Colonic mucosa (tissue), 4 donors: ENCODE data around the gene FALEC. TPM values are rescaled to one million over a fixed set of nuclear protein-coding genes. Genes with fewer than 3 reads are reported as not detected.

Experiments used
- DNase-seq: peaks from one replicate; pipeline ENCODE4 v3.0.0-alpha.2; 2020
- H3K27ac ChIP-seq: fragments of 200-600 bp; one replicate; pipeline ENCODE4 v1.8.0; 2021
- H3K27me3 ChIP-seq: fragments of 200-600 bp; one replicate; pipeline ENCODE4 v1.8.0; 2021
- H3K36me3 ChIP-seq: fragments of 200-600 bp; one replicate; pipeline ENCODE4 v1.8.0; 2021
- H3K4me1 ChIP-seq: fragments of 200-600 bp; one replicate; pipeline ENCODE4 v1.8.0; 2021; ENCODE audit warnings: mild to moderate bottlenecking
- H3K4me3 ChIP-seq: fragments of 200-600 bp; one replicate; pipeline ENCODE4 v1.8.0; 2021
- H3K9ac ChIP-seq, 2 donors: one replicate each; pipeline ENCODE4 v1.7.0; 2013; ENCODE audit warnings: control low read depth in 2 of 2, low read depth in 2 of 2, low read length in 2 of 2
- H3K9me3 ChIP-seq: fragments of 200-600 bp; one replicate; pipeline ENCODE4 v1.8.0; 2021
- CTCF ChIP-seq: fragments of 200-600 bp; IDR thresholded peaks from one replicate; pipeline ENCODE4 v1.8.0; 2022; ENCODE audit warnings: antibody characterized with exemption, mild to moderate bottlenecking
- intact Hi-C: fragments of 100-400 bp; cut with DNase I; formaldehyde crosslinking; loops from one replicate; pipeline ENCODE4 v1.14.1; 2022
- total RNA-seq, 2 donors: library from RNA; stranded (reverse); fragmentation: NEBNext Ultra II Directional in 1 of 2; extraction: Animal tissue kit (Norgen Biotek cat#: 25700) in 1 of 2; gene quantifications; one replicate each; pipeline ENCODE4 v1.2.1, GENCODE V29; 2021
- donor health status: healthy.
- donor health status: DM: no; HTN: no; CAD: no.
- donor health status: DM: no; HTN: no; CAD: no.

Gene FALEC
- total RNA-seq, 2 donors from 2014 or later = not detected

GRCh38 chr1:150576794-150577556, 61.4 kb downstream of the FALEC start:
- peaks cover 3% of the 10 kb centered on the region for H3K4me1 ChIP-seq
- peak overlapping the region; percentile 87 for H3K4me3 ChIP-seq
- H3K9ac ChIP-seq = peak overlapping the region; percentile 64 to 99
- no peaks in the 10 kb centered on the region for H3K27me3 ChIP-seq
- H3K36me3 ChIP-seq = peaks cover 11% of the 10 kb centered on the region
- intact Hi-C loops = loop anchor here (5.0 kb wide), 1 partner anchor 45 kb away; no protein-coding TSS in a partner anchor
- TF ChIP-seq CTCF = no peak
- no peaks in the 10 kb centered on the region for H3K9me3 ChIP-seq
- H3K27ac ChIP-seq = peak overlapping the region; percentile 98
- DNase-seq = no peak

- Histone ChIP-seq H3K4me1 (peaks cover 3% of the 10 kb centered on the region), H3K27ac (peak overlapping the region; percentile 98), H3K9ac (peak overlapping the region; percentile 99 to 100), H3K36me3 (peaks cover 9% of the 10 kb centered on the region), H3K27me3 (no peaks in the 10 kb centered on the region), H3K9me3 (no peaks in the 10 kb centered on the region), H3K4me3 (peak overlapping the region; percentile 87)
- no peak for TF ChIP-seq CTCF
- intact Hi-C loops = loop anchor here (5.0 kb wide), 1 partner anchor 45 kb away; no protein-coding TSS in a partner anchor
- no peak for DNase-seq
These were observed 62.2 kb downstream of the FALEC start for GRCh38 chr1:150577557-150578271.

- Histone ChIP-seq H3K27ac (peak overlapping the region; percentile 98), H3K36me3 (peaks cover 6% of the 10 kb centered on the region), H3K9me3 (no peaks in the 10 kb centered on the region), H3K4me1 (peaks cover 3% of the 10 kb centered on the region), H3K4me3 (peak overlapping the region; percentile 87), H3K9ac (peak overlapping the region; percentile 99 to 100), H3K27me3 (no peaks in the 10 kb centered on the region)
- no peak for TF ChIP-seq CTCF
- peak; percentile 72 for DNase-seq
- intact Hi-C loops = loop anchor here (5.0 kb wide), 1 partner anchor 44 kb away; no protein-coding TSS in a partner anchor
These were observed 62.9 kb downstream of the FALEC start for GRCh38 chr1:150578272-150579109.

- intact Hi-C loops = loop anchor here (5.0 kb wide), 1 partner anchor 43 kb away; no protein-coding TSS in a partner anchor
- Histone ChIP-seq H3K4me1 (no peaks in the 10 kb centered on the region), H3K27me3 (no peaks in the 10 kb centered on the region), H3K4me3 (peak within 1 kb of the TSS; percentile 87), H3K36me3 (no peaks in the 10 kb centered on the region), H3K9ac (peak within 1 kb of the TSS; percentile 99 to 100), H3K9me3 (no peaks in the 10 kb centered on the region), H3K27ac (peak within 1 kb of the TSS; percentile 98)
- no peak for TF ChIP-seq CTCF
- DNase-seq = peak; percentile 94
These were observed 63.8 kb downstream of the FALEC start, which contains the start of gene MCL1 for GRCh38 chr1:150579110-150579944. MCL1 (minus strand) TSS chr1:150579610; CDS start chr1:150579530, 80 bp downstream.
